Ovary (tissue), 3 donors: ENCODE measurements around the gene POU6F2.

Experiments
- CTCF ChIP-seq, 3 donors: fragments of 450-650 bp in 2 of 3; fragments of 200-600 bp in 1 of 3; IDR thresholded peaks; one replicate each; pipeline versions ENCODE4 v1.5.1 to v1.8.0; 2016 to 2022; ENCODE audit warnings: antibody characterized with exemption in 3 of 3, mild to moderate bottlenecking in 1 of 3
- EP300 ChIP-seq: sonication (generic); formaldehyde crosslinking; IDR thresholded peaks from one replicate; pipeline ENCODE4 v1.6.1; 2017; ENCODE audit warnings: antibody characterized with exemption
- POLR2A ChIP-seq: fragments of 450-650 bp; IDR thresholded peaks from one replicate; pipeline ENCODE4 v1.6.1; 2017; ENCODE audit warnings: antibody characterized with exemption, mild to moderate bottlenecking, moderate library complexity
- donor health status: DM: no; HTN: no; CAD: no.

DNA sequence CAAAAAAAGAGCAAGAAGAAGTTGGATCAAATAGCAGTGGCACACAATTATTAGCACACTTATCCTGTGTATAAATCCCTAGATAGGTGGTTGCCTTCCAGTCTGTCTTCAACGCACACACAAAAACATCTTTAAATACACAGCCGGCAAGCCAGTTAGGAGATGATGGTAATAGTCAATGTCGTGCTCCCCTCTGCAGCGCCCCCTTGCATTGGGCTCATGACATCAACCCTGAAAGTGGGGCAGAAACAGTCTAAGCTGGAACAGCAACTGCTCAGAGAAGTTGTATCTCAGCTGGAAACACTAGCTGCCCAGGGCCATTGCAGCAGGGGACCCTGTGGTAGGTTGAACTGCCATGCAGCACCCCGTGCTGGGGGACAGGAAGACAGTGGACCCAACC lies 409.0 kb downstream of the POU6F2 start:
- TF ChIP-seq CTCF (IDR thresholded peaks at IDR 0.05) (no peak), EP300 (no peak), POLR2A (no peak)
